Retina (tissue), 1 donor: ENCODE data around the gene RNASE11.
"Not testable (repeated sequence)": the region's sequence is repeated elsewhere in the genome, so short reads cannot be mapped to it uniquely, and the experiment has no call there.

ENCODE experiments used
- DNase-seq: peaks from one replicate; pipeline ENCODE4 v3.0.0-alpha.2; 2016

RNASE11 gene

GRCh38 chr14:20578325-20578724 is 9.5 kb downstream of the RNASE11 start:
- no peak for DNase-seq

DNA sequence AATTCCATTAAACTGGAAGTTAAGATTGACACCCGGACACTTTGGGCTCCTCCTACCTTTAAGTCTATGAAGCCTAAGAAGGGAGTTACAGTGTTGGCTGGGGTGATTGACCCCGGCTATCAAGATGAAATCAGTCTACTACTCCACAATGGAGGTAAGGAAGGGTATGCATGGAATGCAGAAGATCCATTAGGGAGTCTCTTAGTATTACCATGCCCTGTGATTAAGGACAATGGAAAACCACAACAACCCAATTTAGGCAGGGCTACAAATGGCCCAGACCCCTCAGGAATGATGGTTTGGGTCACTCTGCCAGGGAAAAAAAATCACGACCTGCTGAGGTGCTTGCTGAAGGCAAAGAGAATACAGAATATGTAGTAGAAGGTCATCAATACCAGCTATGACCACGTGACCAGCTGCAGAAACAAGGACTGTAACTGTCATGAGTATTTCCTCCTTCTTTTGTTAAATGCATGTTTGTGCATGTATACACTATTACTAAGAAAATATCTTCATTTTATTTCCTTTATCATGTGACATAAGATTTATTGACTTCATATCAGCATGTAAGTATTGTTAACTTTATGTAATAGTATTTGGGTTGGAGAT is 15.3 kb downstream of the RNASE11 start:
- DNase-seq: not testable (repeated sequence)

- DNase-seq: not testable (repeated sequence)
These were observed 17.1 kb downstream of the RNASE11 start for GRCh38 chr14:20570720-20571119.

- not testable (repeated sequence) for DNase-seq
These were observed 17.9 kb downstream of the RNASE11 start for GRCh38 chr14:20569865-20570264.

- no peak for DNase-seq
These were observed 18.7 kb downstream of the RNASE11 start for GRCh38 chr14:20569066-20569465.

- no peak for DNase-seq
These were observed 19.4 kb downstream of the RNASE11 start for GRCh38 chr14:20568393-20568792.

GRCh38 chr14:20567199-20567598 is 20.6 kb downstream of the RNASE11 start:
- not testable (repeated sequence) for DNase-seq

DNA sequence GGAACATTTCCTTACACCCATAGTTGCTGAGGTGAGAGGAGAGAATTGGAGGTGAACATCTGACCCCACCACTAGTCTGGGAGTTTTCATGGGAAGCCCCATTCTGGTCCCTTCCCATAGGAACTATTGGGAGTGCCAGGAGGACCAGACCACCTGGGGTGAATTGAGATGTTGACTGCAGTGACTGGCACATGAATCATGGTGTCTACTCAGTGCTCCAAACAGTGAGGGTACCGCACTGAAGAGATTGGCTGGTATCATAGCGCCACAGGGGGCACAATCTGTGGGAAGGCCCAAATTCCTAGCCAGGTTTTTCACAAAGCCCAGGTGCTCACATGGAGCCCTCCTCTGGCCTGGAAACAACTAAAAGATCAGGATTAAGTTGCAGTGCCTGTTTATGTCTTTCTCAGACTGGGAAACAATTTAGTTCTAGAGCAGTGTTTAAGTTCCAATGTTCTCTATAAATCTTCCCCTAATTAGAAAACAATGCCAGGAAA is 23.3 kb downstream of the RNASE11 start:
- DNase-seq: no peak

DNA sequence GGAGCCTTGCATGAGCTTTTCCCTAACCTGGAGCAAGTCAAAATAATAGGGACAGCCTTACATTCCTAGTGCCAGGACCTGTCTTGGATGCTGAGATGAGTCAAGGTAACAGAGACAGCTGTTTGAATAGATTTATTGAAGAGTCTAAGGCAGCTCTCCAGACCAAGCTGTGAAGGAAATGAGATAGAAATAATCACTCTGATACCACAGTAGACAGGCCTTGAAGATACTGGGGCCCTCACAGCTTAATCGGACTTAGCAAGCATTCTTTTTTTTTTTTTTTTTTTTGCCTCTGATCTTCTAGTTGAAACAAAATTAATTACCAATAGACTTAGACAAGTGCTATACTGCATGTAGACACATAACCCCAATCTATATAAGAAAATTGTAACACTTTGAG is 23.8 kb downstream of the RNASE11 start:
- no peak for DNase-seq

GRCh38 chr14:20560961-20561360 is 26.8 kb downstream of the RNASE11 start, which contains the start of gene RNASE9:
Gene RNASE9 (minus strand): TSS chr14:20561047.
- DNase-seq: no peak

DNA sequence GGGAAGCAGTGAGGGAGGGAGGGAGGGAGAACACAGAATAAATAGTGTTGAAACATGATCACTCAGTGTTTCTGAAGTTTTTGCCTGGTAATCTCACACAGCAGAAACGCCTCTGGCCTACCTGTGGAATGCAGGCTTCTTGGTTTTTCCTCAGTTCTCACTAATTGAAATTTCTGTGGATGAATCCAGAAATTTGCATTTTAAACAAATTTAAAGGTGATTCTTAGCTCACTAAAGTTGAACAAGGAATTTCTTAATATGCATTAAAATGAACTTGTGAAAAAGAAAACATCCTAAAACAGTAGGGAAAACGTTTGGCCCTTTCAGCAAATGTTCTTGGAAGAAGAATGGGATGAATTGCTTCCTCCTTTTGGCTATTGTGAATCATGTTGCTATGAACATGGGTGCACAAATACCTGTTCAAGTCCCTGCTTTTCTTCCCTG is 28.3 kb downstream of the RNASE11 start:
- DNase-seq: no peak

- DNase-seq: no peak
These were observed 30.6 kb downstream of the RNASE11 start for GRCh38 chr14:20557212-20557542.

- no peak for DNase-seq
These were observed 31.1 kb downstream of the RNASE11 start for GRCh38 chr14:20556500-20557211.

- DNase-seq: no peak
These were observed 32.0 kb downstream of the RNASE11 start for GRCh38 chr14:20555845-20556244.

- no peak for DNase-seq
These were observed 34.8 kb downstream of the RNASE11 start for GRCh38 chr14:20553024-20553423.

- no peak for DNase-seq
These were observed 36.2 kb downstream of the RNASE11 start for GRCh38 chr14:20551606-20552005.

GRCh38 chr14:20550926-20551325 is 36.9 kb downstream of the RNASE11 start:
- DNase-seq: no peak

GRCh38 chr14:20548414-20549158 is 39.2 kb downstream of the RNASE11 start:
- no peak for DNase-seq

DNA sequence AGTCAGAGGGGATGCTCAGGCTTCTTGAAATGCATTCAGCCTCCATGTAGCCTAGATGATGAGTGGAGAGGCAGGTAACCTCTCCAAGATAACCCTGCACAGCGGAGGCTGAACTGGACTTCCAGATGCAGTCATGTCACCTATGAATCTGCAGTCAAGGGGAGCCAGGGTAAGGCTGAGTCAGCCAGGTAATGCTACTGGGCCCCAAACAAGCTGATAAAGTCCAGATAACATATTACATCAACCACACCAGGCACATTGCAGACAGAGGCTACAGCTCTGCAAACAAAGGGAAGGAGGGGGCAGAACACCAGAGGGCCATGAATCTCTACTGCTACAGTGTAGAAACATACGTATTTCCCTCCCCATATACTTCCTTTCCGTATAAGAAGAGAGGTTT is 40.9 kb downstream of the RNASE11 start:
- DNase-seq: no peak

GRCh38 chr14:20539906-20540305 is 47.9 kb downstream of the RNASE11 start:
- DNase-seq: no peak
